ENCODE measurements around the gene STEAP2. TPM values are rescaled to one million over a fixed set of nuclear protein-coding genes. Genes with fewer than 3 reads are reported as not detected.
A peak's percentile ranks its signal among the peaks of the same experiment; 100 is the strongest.
"Not testable (repeated sequence)": the region's sequence is repeated elsewhere in the genome, so short reads cannot be mapped to it uniquely, and the experiment has no call there.

STEAP2 gene
- total RNA-seq, 1 experiment from 2014 or later: 4.9 TPM

DNA sequence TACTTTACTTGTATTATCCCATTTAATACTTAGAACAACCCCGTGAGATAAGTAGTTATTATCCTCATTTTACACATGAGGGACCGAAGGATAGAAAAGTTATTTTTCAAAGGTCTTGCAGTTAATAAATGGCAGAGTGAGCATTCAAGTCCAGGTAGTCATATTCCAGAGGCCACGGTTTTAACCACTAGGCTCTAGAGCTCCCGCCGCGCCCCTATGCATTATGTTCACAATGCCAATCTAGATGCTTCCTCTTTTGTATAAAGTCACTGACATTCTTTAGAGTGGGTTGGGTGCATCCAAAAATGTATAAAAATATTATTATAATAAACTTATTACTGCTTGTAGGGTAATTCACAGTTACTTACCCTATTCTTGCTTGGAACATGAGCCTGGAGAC, 22.0 kb downstream of the STEAP2 start:
- no peak for DNase-seq (ENCODE audit: low read depth)

DNA sequence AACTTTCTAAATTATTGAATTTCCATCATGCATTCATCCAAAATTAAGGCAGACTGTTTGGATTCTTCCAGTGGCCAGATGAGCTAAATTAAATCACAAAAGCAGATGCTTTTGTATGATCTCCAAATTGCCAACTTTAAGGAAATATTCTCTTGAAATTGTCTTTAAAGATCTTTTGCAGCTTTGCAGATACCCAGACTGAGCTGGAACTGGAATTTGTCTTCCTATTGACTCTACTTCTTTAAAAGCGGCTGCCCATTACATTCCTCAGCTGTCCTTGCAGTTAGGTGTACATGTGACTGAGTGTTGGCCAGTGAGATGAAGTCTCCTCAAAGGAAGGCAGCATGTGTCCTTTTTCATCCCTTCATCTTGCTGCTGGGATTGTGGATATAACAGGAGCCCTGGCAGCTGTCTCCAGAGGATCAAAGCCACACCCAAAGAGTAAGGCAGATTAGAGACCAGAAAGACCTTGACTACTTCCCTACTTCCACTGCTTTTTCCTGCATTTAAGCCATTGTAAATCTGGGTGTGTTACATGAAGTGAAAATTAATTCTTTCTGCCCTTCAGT, 25.3 kb downstream of the STEAP2 start:
- DNase-seq (ENCODE audit: low read depth): no peak

DNA sequence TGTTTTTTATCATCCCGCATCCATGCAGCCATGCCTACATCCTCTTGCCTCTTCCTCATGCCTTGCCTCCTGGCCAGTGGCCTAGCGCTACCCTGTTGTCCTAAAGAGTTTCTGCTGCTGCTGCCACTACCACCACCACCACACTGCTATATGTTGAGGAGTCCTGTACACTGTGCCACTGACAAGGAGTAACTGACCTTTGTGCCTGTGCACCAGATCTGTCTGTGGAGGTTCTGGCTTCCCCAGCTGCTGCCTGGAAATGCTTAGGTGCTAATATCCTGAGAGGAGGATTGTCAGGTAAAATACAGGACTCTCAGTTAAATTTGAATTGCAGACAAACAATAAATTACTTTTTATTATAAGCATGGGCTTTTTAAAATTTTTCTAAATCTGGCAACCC, 26.5 kb downstream of the STEAP2 start:
- DNase-seq (ENCODE audit: low read depth): no peak

DNA sequence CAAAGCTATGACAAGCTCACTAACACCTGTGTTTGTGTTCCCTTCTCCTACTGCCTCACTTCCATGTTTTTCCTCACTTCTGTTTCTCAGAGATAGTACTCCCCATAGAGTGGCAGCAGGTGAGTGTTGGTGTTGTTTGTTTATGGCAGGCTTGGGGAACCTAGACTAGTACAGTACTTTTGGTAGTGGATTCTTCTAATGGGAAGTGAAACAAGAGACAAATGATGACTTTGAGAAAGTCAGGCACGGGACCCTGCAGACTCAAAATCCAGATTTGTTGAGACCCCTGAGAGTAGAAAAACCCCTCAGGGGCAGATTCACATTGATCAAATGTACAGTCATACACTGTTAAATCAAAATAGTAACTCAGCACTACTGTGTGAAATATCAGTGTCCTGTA, 27.0 kb downstream of the STEAP2 start:
- no peak for DNase-seq (ENCODE audit: low read depth)

DNA sequence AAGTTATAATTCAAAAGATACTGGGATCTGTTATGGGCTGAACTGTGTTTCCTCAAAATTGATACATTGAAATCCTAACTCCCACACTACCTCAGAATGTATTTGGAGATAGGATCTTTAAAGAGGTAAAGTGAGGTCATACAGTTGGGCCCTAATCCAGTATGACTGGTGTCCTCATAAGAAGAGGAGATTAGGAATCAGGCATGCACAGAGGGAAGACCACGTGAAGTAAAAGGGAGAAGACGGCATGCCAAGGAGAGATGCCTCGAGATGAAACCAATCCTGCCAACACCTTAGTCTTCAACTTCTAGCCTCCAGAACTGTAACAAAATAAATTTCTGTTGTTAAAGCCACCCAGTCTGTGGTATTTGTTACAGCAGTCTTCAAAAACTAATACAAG, 27.5 kb downstream of the STEAP2 start:
- DNase-seq (ENCODE audit: low read depth): no peak

DNA sequence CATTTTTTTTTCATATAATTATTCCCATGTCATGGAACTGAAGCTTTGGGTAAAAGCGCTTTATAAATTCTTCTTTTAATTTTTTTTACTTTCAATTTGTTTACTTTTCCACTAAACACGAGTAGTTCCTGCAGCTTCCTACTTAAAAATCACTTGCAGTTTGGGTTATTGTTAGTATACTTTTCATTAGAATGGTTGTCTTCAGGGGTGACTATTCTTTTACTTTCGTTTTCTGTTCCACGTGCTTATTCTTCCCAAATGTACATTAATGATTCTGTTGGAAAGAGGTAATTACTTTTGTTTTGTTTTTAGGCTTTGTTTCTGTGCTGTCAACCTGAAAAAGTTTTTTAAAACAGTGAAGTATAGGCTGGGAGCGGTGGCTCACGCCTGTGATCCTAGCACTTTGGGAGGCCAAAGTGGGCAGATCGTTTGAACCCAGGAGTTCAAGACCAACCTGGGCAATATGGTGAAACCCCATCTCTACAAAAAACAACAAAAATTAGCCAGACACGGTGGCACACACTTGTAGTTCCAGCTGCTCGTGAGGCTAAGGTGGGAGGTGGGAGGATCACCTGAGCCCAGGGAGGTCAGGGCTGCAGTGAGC, 28.2 kb downstream of the STEAP2 start:
- DNase-seq (ENCODE audit: low read depth): no peak

DNA sequence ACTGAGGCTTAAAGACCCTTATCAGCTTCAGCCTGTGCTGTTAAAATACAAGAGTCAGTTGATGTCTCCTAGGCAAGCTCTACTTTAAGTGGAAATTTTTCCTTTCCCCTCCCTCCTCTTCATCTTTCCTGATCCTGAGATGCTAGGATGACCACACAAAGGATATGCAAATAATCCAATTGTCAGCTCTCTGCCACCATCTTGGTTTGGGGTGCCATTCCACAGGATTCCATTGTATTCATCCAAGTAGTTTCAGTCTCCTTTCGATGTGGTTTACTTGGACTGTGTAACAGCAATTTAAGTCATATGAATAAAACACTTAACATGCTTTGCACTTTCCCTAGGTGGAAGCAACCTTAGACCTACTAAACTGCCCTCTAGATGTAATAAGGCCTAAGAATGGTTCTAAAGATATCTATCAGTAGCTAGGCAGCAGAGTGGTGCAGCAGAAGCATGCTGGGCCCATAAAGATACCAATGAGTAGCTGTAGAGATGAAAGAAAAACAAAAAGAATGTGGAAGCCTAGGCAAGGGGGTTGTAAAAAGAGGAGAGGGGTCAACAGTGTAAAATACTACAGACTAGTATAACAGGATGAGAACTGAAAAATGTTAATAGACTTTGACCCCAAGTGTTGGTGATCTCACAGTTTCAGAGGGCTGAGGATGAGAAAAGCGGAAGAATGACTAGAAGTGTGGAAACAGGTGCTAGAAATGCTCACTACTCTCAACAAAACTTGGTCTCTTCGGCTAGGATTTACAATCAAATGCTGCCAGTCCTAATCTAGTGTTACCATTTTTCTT, 31.0 kb downstream of the STEAP2 start:
- DNase-seq (ENCODE audit: low read depth): no peak

DNA sequence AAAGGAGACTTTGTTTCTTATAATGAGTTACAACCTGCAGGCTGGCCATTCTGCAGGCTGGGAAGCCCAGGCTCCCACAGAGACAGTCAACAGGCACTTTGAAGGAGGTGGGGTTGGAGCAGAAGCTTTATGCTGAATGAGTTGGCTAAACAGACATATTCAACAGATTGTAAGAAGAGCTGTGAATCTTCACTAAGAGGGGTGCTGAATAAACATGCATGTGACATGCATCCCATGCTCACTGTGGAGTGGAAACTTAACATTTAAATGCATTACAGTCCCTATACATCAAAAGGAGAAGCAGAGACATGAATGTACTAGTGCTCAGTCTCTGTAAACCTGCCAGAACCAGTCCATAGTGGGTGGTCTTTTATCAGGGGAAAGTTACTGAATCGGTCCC, 32.0 kb downstream of the STEAP2 start:
- DNase-seq (ENCODE audit: low read depth): no peak

DNA sequence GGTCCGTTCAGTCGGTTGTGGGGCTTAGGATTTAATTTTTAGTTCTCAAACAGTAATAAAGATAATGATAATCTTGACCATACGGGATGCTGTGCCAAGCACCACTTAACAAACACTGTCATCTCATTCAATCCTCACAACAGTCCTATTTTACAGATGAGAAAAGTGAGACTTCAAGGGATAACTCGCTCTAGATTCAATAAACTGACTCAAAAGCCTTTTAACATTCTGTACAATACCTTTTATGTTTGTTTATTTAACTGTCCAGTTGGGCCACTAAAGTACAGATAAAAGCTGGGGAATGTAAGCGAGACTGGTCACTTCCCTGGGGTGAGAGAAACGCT, 33.0 kb downstream of the STEAP2 start:
- DNase-seq (ENCODE audit: low read depth): no peak

DNA sequence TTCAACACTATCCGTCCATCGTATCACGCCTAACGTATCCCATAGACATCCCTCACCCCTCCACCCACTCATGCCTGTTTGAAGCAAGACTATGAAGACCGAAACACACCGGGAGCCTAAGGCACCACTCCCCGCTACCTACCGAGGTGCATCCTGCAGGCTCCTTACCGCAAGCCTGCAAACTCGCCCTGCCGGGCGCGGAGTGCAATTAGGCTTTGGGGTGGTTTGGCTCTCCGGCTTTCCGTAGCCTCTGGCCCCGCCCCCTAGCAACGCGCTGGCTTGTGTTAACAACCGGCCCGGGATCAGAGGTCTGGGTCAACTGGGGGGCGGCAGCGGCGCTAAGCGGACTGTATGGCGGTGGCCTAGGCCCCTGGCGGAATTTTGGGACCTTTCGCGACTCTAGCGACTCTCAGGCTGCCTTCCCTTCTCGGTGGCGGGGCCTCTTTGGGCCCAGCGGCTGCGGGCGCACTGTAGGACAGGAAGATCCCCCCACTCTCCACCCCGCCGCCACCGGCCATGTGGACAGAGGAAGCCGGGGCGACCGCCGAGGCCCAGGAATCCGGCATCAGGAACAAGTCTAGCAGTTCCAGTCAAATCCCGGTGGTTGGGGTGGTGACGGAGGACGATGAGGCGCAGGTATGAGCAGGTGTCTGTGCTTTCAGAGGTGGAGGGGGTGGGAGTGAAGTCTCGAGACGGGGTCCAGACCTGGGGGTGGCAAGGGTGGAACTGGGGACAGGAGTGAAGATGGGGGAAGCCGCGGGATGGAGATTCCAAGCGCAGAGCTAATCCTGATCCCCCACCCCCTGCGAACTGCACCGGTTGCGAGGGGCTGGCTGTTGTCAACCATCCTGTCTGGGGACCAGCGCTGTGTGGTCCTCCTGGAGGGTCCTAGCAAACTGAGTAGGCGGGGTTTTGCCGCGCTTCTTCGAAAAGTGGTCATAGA, 33.6 kb downstream of the STEAP2 start, which contains the start of gene CFAP69:
TSS of gene CFAP69 (plus strand) at position 266 of the 943 bp plus-strand sequence. CDS start at position 517, 251 bp downstream.
- DNase-seq (ENCODE audit: low read depth): peak; percentile 89

DNA sequence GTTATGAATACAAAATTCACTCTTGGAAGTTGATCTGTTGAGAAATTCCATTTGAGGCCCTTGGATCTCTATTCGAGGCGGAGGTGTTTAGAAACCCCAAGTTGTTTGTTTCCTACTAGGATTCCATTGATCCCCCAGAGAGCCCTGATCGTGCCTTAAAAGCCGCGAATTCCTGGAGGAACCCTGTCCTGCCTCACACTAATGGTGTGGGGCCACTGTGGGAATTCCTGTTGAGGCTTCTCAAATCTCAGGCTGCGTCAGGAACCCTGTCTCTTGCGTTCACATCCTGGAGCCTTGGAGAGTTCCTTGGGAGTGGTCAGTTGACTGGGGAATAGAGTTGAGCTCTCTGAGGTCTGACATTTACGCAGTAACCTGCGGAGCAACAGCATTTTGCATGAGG, 34.6 kb downstream of the STEAP2 start:
- DNase-seq (ENCODE audit: low read depth): peak; percentile 17

DNA sequence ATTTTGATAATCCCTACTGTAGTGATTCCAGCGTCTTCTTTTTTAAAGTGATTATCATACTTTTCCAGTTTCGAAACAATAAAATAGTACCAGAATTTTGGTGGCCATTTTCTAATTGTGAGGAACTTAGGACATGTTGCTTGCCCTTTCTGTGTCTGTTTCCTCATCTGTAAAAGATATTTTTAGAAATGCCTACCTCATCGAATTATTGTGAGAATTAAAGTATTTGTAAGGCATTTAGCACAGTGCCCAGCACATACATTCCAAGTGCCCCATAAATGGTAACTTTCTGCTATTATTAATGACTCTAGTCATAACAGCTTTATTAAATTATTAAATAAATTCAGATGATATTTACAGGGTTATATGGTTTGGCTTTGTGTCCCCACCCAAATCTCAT, 37.2 kb downstream of the STEAP2 start:
- DNase-seq (ENCODE audit: low read depth): no peak

DNA sequence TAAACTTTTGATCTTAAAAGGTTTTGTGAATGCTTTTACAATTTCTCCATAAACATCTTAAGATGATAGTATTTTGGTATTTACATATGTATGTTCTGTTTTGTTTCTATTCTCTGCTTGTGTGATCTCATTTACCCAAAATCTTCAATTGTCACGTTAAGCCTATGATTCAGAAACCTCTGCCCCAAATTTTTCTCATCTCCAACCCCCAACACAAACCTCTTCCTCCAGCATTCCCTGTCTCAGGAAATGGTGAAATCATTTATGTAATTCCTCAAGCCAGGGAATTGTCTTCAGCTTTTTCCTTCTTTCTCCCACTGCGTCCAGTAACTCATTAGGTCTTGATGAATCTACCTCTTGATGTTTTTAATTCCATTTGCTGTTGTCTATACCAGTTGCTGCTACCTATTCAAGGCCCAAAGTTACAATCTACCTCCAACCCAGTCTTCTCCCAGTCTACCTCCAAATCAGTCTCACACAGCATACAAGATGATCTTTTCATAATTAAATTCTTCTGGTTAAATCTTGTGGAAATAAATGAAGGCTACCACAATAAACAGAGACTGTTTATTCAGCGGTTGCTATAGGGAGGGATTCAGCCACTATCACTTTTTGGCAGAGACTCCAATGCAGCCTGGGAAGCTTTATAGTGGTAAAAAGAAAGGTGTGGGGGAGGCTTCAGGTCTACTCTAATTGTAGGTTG, 39.2 kb downstream of the STEAP2 start:
- DNase-seq (ENCODE audit: low read depth): peak; percentile 63

DNA sequence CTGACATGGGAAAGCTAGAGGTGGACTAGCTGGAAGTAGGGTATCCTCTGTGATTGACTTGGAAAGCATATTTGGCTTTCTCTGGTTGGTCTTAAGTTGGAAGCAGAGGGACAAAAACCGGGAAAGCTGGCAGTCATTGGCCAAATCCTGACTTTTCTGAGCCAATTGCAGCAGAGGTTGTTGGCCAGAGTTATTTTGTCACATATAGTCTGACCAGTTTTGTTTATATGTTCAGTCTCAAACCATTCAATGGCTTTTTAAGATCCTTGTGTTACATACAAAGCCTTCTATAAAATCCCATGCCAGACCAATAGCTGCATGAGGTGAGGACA, 39.7 kb downstream of the STEAP2 start:
- peak; percentile 58 for DNase-seq (ENCODE audit: low read depth)

DNA sequence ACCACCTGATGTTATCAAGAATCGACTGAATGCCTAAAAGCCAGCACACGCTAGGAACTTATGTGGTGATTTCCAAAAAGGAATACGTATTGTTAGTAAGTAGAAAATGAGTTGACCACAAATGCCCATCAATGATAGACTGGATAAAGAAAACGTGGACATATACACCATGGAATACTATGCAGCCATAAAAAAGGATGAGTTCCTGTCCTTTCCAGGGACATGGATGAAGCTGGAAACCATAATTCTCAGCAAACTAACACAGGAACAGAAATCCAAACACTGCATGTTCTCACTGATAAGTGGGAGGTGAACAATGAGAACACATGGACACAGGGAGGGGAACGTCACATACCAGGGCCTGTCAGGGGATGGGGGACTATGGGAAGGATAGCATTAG, 44.5 kb downstream of the STEAP2 start:
- DNase-seq (ENCODE audit: low read depth): not testable (repeated sequence)

DNA sequence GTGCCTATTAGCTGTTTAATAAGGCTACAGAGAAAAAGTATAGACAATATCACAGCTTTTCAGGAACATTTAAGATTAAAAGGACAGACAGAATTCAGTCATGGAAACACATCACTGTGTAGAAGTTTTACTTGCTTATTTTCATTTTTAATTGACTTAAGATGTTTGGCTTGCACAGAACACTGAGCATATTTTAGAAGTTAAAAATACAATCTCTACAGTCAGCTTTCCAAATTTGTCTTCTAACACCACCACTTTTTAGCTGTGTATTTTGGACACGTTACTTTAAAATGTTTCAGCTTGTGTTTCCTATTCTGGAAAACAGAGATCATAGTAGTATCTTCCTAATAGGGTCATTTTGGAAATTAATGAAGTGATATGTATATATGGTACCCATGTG, 45.2 kb downstream of the STEAP2 start:
- DNase-seq (ENCODE audit: low read depth): no peak

DNA sequence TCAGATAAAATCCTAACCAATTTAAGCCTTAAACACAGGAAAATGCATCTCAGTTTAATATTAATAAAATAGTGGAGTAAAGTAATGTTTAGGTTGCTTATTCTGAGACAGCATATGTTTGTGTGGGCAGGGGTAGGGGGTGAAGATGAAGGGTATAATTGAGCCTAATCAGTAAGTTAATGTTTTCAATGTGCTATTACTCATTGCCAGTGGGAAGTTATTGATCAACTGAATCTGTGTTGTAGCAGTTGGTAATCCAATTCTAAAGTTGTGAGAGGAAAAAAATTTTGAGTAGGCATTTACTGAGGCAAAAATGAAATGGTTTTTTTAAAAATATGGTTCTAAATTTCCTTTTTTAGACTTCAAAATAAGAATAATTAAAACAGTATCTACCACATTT, 49.9 kb downstream of the STEAP2 start:
- DNase-seq (ENCODE audit: low read depth): no peak

DNA sequence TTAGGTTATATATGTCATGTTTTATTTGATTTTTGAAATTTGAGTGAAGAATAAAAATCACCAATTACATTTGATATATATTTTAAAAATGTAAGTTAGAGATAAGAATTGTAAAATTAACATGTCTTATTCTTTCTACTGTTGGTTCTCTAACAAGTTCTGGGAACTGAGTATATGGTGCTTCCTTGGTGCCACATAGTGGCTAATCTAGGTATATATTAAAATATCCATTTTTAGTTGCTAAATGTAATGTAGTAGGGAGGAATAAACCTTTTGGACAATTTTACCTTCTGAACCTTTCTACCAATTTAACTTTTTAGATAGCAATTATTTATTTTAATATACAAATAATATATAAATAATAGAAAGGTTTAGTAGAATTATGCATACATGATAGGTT, 50.9 kb downstream of the STEAP2 start:
- DNase-seq (ENCODE audit: low read depth): peak; percentile 13

DNA sequence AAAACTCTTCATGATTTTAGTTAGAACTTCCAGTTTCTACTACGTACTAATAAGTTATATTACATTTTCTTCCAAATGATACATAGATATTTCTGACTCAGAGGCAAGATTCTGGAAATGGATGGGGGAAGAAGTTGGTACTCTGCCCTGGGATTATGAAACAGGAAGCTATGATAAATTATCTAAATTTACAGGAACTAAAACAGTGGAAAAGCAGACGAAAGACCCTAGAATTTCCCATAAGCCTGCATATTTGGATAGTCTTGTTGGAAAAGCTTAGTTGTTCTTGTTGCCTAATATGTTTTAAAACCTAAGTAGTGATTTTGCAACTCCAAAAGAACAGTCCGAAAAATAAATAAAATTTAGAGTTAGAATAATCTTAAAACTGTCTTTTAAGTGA, 55.3 kb downstream of the STEAP2 start:
- no peak for DNase-seq (ENCODE audit: low read depth)

DNA sequence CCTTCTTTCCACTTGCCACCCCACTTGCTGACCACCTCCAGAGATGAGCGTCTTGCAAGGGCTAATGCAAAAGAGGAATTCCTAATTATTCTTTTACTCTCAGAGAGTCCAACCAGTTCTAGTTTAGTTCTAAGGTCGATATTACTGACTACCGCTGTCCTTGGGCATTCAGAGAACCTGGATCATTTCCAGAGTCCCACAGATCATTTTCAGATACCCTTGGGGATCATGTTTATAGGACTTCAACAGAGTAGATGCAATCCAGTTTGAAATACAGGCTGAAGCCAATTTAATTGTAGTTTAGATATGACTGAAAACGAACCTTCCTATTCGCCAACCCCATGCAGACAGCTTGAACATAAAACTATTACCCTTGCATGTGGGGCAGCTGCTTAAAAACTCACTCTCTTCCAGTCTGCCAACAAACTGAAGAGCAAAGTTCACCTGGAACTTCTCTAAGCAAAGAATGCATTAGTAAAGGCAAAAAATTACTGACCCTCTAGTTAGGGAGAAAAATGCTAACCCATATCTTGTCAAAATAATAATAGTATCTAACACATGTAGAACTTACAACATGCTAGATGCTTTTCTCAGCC, 55.8 kb downstream of the STEAP2 start:
- DNase-seq (ENCODE audit: low read depth): no peak

DNA sequence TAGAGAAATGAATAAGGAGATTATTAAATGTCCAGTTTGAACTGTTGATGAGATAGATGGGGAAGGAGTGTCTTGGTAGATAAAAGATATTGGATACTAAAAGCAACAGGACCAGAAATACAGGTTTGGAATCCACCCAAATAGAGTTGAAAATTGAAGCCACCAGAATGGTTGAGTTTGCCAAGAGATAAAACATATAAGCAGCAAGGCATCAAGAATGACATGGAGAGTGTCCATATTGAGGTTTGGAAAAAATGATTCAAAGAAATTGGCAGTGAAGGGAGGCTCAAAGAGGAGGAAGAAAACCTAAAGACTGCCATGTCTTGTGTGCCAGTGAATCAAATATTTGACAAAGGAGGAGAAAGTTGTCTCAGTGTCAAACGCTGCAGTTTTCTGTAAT, 57.6 kb downstream of the STEAP2 start:
- no peak for DNase-seq (ENCODE audit: low read depth)

Data from Daoy (cell line).